GM19099 (cell line): Measurements from ENCODE around the gene MSX2.

ENCODE experiments used
- POLR2A ChIP-seq: IDR thresholded peaks from 3 replicates; pipeline ENCODE4 v1.6.1; 2011; ENCODE audit warnings: low read depth; ENCODE audit not compliant: insufficient read length; ENCODE audit errors: extremely low read depth

MSX2 gene

DNA sequence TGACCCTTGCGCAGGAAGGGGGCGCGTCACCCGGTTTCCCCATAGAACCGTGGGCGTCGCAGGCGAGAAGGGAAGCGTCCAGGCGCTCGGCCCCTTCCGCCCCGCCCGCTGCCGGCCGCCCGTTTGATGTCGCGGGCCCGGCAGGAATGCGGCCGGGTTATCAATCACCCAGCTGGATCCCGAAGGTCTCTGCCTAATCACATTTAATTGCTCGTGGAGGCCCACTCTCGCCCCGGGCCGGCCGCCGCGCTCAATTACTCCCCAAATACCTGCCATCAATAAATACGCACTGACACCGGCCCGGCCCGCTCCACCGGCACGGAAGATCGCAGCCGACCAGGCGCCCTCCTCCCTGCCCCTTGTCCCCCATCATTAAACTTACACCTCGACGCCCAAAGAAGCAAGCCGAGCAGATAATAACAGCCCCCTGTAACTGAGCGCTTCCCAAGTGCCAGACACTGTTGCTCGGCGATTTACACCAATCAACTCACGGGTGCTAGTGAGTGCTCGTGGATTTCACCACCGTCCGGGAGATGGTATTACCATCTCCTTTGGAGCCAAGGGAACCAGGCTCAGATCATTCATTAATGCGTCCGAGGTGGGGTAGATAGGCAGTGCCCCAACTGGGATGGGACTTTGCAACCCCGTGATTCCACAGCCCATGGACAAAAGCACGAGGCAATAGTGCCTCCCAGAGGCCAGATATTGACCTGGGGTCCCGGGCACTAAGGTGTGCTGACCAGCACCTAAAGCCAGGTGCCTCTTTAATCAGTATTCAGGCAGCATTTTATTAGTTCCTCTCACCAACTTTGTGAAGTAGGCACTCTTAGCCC is 11.3 kb downstream of the MSX2 start:
- TF ChIP-seq POLR2A = no peak

DNA sequence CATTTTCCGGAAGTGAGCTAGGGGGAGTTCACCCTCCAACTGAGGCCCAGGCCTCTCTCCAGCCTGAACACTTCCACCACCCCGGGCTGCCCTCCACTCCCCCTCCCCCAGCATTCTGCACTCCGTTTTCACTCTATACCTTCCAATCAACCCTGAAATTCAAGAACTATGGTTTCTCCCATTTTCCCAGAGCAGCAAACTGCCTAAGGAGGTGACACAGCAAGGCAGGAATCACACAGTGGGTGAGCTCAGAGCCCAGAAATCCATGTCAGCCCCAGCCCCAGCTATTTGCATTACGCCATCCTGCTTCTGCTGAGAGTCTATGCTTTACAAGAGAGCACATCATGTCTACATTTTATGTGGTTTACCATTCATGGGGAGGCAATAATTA is 11.9 kb downstream of the MSX2 start:
- no peak for TF ChIP-seq POLR2A

DNA sequence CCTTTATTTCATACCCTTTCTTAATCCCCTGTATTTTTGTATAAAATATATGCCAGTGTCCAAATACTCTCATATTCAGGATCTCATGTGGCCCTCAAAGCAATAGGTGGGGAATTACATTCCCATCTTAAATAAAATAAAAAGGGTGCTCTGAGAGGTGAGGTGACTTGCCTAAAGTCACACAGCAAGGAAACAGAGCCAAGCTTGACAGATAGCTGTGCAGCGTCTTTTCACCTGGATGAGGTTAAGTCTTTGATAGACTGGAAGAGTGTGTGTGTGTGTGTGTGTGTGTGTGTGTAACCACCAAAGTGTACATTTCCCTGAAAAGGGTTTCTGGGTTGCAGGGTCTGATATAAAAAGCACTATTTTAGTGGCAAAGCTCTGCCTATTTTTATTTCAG is 12.4 kb downstream of the MSX2 start:
- no peak for TF ChIP-seq POLR2A

DNA sequence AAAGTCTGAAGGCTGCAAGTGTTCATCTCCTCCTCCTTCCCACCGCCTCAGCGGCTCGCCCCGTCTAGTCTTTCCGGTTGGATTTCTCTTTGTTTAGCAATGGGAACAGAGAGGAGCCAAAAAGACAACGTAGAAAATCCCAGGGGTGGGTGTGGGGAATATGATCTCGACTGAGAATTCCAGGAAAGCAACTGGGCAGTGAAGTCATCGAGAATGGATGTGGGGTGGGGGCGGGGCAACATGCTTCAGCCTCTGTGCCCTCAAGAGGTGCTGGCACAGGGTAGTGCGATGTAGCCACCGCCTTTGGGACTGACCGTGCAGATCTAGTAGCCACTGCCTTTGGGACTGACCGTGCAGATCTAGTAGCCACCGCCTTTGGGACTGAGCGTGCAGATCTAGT is 12.9 kb downstream of the MSX2 start:
- TF ChIP-seq POLR2A = no peak

DNA sequence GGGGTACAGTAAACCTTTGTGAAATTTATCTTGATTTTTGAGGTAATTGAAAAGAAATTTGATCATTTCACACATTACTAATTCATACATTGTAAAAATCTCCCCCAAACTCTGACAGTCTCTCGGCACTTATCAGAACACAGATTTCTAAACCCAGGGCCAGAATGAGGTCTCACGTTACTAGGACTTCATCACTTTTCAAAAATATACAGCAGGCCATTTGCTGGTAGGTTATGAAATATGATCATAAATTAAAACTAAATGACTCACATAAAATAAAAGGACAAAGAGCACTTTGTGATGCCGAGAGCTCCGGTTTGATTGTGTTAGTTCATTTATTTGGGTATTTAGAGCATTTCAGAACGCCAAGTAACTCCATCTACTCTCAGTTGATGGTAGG is 17.0 kb downstream of the MSX2 start:
- no peak for TF ChIP-seq POLR2A

DNA sequence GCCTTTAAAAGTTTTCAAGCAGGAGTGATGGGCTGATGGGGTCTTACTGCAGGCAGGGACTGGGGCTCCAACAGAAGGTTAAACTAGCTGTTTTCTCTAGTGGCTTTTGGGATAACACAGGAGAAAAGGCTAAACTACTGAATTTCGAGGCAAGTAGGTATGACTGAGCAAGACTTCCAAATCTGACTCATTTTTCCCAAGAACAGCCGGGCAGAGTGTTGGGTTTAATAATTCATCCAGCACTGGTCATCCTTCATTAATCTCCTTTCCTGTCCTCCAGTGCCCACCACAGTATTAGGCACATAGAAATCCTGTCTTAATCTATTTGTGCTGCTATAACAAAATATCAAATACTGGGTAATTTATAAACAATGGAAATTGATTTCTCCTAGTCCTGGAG is 20.5 kb downstream of the MSX2 start:
- TF ChIP-seq POLR2A = no peak

DNA sequence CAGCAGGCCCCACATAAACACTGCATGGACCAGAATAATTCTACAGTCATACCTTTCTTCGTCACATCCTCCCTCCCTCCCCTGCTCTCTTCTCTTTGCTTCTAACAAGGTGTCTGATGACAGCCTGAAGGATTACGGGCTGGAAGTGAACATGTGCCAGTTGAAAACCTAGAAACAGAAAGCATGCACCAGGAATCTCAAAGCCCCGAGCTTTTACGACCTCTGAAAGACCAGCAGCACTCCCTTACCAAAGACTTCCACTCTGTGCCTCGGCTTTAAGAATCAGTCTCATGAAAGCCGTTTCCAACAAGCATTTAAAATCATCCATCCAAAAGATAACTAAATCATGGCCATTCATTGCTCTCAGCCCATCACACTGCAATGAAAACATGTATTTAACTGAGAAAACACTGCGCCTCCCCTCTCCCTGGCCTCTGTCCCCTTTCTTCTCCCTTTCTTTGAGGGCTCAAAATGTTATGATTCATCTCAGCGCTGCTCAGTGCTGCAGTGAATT is 21.3 kb downstream of the MSX2 start:
- no peak for TF ChIP-seq POLR2A

DNA sequence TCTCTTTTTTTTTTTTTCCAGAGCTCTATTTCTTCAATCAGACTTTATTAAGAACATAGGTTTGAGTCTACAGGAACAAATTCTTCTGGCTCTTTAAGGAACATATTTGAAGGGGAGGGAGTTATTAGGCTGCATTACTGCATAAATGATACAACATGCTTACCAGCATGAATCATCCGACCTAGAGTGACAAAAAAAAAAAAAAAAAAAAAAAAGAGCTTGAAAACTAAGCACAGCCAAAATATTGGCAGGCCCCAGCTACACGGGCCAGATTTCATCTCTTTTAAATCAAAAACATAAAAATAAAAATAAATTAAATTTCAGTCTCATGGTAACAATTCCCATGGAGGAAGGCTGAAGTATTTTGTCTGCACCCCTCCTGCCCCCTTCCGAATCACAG is 26.3 kb downstream of the MSX2 start:
- TF ChIP-seq POLR2A = no peak

DNA sequence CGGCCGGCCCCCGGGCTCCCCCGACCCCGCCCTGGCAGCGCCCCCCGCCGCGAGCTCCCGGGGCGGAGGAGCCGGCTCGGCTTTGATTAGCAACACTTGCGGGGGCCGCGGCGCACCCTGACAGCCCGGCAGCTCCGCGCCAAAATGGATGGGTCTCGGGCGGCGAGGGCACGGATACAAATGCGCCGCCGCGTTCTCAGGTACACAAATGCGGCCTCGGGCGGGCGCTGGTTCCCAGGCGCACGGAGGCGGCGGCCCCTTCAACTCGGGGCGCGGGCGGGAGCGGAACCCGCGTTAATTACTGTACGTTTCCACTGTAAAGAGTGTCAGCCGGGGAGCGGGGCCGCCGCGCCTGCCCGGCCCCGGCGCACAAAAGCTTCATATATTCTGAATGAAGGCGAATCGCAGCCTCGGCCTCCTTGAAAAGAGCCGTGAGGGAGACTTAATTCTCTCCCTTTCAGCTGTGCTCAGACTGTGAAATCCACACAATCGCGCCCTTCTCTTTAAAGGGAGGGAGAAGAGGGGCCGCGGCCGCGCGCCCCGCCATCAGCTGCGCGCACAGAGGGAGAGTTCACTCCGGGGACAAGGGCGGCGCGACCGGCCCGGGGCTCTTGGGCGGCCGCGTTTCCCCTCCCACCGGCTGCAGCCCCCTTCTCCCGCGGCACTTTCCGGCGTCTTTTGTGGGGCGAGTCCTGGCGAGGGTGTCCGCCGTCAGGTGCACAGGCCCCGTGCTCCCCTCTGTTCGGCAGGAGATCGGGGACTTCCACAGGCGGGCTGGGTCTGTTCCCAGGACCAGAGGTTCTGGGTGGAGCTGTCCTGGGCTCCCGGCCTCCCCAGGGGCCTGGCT is 27.0 kb downstream of the MSX2 start:
- no peak for TF ChIP-seq POLR2A

DNA sequence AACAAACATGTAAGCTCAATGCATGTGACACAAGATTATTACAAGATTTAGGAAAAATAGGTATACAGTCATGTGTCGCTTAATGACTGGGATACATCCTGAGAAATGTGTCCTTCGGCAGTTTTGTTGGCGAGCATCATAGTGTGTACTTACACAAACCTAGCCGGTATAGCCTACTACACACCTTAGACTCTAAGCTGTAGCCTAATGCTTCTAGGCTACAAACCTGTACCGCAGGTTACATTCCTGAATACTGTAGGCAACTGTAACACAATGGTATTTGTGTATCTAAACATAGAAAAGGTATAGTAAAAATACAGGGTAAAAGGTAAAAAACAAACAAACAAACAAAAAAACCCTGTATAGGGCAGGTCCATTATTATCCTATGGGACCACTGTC is 27.7 kb downstream of the MSX2 start:
- no peak for TF ChIP-seq POLR2A

DNA sequence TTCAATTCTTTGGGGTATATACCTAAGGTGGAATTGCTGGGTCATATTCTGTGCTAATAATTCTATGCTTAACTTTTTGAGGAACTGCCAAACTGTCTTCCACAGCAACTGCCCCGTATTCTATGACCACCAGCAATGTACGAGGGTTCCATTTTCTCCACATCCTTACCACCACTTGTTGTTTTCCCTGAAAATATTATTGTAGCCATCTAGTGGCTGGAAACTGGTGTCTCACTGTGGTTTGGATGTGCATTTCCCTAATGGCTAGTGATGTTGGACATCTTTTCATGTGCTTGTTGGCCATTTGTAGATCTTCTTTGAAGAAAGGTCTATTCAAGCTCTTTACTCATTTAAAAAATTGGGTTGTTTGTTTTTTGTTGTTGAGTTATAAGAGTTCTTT is 30.7 kb downstream of the MSX2 start:
- TF ChIP-seq POLR2A = no peak

DNA sequence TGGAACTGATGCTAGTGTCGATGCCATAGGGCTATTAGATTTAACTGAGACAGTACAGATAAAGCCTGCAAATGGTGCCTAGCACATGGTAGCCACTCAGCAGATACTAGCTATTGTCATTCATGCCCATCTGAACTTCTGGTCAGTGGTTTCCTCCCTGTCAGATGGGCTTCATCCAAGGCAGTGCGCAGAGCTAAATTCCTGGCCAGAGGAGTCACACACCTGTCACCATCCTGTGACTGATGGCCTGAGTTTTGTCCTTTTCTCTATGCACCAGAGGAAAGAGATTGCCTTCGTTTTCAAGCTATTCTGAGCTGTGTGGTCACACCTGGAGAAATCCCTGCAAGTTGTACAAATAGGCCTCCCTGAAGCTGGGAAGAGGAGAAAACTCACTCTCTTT is 34.7 kb downstream of the MSX2 start:
- no peak for TF ChIP-seq POLR2A

DNA sequence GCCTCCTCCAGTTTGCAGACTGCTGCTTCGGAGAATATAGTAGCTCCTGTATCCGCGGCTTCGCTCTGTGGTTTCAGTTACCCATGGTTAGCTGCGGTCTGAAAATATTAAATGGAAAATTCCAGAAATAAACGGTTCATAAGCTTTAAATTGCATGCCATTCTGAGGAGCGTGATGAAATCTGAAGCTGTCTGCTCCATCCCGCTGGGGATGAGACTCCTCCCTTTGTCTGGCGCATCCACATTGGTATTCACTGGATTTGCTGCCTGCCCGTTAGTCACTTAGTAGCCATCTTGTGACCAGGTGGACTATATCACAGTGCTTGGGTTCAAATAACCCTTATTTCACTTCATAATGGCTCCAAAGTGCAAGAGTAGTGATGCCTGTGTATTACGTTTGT is 36.3 kb downstream of the MSX2 start:
- no peak for TF ChIP-seq POLR2A

DNA sequence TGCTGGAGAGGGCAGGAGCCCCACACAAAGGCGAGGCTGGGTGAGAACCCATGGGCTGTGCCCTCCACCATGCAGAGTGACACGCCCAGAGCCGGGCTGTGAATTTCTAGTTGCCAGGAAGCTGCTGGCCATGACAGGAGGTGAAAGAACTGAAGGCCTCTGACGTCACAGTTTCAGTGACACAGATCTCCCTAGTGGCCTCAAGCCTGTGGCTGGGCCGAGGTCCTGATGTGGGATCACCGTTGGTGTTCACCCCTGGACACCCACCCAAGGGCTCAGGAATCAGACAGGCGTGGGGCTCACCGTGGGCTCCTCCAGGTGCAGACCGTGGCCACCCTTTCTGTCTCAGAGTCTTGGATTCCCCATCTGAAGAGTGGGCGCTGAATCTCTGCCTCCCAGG is 39.9 kb downstream of the MSX2 start:
- TF ChIP-seq POLR2A = no peak

DNA sequence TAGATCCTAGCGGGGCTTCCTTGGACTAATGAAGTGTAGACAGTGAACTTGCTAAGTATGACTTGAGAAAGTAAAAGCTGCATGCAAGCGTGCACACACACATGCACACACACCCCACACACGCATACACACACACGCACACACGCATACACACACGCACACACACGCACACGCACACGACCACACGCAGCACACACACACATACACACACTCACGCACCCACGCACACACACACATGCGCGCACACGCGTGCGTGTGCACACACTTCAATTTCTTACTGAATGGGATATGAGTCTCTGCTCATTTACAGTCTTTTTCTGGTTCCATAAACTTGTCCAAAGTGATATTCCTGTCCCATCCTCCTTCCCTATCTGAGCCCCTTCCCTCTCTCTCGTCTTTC is 41.2 kb downstream of the MSX2 start:
- no peak for TF ChIP-seq POLR2A

DNA sequence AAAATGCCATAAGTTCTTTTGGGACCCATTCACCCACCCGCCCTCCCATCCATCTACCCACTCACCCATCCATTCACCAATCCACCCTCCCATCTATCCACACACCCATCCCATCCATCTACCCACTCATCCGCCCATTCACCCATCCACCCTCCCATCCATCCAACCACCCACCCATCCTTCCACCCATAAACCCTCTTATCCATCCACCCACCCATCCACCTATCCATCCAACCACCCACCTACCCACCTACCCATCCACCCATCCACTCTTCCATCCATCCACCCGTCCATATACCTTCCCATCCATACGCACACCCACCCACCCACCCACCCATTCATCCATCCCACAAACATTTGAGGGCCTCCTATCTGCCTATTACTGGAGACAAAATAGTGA is 43.3 kb downstream of the MSX2 start:
- no peak for TF ChIP-seq POLR2A
